EL (cell line): Measurements from ENCODE around the gene GDAP1L1.
"Not testable (repeated sequence)": the region's sequence is repeated elsewhere in the genome, so short reads cannot be mapped to it uniquely, and the experiment has no call there.

ENCODE experiments used
- DNase-seq: peaks from one replicate; pipeline ENCODE4 v3.0.0-alpha.2; 2016

The GDAP1L1 gene

DNA sequence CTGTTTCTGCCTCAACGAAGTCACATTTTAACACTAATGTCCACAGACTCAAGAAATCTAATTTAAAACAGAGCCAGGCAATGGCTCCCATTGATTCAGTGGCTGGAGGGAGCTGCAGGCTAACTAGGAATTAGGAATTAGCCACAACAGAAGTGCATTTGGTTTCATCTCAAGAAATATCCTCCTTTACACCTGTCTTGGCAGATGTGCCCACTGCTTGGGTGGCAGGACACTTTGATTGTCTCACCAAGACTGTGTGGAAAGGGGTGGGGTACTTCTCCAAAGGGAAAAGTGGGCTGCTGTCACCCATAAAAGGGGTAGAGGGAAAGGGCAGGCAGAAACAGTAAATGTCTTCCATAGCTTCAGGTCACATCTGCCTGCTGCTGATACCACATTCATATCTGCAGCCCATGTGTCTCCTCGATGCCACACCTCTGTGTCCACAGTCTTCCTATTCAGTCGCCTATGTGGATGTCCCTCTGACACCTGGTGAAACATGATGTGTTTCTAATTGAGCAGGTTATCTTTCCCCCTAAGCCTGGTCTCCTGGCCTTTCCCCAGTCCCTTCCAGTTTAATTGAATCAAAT, 25.6 kb upstream of the GDAP1L1 start:
- DNase-seq, result no peak

DNA sequence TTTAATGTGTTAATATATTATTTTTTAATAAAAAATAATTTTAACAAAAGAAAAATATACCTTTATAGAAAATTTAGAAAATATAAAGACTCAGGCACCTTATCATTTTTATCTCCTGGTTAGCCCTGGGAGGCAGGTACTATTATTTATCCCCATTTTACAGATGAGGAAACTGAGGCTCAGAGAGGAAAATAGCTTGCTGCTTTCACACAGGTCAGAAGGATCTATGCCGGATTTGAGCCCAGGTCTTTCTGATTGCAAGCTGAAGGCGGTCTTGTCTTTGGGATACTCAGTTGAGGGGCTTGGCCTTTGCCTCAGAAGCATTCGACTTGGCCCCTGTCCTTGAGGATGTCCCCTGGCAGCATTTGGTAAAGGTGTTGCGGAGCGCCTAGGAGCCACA, 25.1 kb upstream of the GDAP1L1 start:
- no peak for DNase-seq

DNA sequence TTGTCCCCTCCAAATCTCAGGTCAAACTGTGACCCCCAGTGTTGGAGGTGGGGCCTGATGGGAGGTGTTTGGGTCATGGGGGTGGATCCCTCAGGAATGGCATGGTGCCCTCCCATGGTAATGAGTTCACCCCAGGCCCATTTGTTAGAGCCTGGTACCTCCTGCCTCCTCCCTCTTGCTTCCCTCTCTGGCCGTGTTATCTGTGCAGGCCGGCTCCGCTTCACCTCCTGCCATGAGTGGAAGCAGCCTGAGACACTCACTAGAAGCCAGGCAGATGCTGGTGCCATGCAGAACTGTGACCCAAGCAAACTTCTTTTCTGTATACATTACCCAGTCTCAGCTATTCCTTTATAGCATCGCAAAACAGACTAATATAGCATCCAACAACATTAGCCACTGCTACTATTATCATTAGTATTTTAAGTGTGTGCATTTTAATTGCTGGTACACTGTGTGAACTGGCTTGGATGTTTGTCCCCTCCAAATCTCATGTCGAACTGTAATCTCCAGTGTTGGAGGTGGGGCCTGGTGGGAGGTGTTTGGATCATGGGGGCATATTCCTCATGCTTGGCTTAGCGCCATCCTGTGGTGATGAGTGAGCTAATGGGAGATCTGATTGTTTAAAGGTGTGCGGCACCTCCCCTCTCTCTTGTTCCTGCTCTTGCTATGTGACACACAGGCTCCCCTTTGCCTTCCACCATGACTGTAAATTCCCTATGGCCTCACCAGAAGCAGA, 24.3 kb upstream of the GDAP1L1 start:
- DNase-seq, result no peak

DNA sequence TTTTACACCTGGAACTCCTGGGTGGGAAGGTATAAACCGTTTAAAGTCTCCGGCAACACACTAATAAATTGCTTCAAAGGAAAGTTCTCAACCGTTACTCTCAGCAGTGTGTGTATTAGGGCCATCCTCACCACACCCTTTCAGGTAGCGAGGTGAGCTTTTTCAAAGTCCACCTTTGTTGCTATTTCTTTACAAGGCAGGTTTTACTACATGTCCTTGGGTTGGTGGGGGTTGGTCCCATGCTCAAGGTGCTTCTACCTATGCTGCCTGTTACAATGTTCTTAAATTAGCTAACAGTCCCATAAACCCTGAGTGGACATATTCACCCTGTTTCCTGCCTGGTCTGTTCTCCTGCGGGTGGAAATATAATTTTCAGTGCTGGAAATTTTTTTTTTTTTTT, 23.4 kb upstream of the GDAP1L1 start:
- no peak for DNase-seq

DNA sequence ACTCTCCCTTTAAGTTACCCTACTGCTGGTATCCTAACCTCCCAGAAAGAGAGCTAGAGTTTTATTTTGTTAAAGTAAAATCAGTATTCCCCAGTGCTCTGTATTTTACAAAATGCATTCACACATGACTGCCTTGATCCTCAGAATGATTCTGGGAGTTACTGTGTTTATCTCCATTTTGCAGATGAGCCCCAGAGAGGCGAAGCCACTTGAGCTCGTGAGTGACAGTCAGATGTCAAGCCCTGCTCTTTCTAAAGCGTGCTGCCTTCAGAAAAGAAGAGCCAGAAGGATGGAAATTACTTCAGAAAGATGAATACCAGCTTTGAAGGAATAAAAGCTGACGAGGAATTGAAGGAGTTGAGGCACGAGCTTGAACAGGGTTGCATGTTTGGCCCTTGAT, 22.5 kb upstream of the GDAP1L1 start:
- no peak for DNase-seq

DNA sequence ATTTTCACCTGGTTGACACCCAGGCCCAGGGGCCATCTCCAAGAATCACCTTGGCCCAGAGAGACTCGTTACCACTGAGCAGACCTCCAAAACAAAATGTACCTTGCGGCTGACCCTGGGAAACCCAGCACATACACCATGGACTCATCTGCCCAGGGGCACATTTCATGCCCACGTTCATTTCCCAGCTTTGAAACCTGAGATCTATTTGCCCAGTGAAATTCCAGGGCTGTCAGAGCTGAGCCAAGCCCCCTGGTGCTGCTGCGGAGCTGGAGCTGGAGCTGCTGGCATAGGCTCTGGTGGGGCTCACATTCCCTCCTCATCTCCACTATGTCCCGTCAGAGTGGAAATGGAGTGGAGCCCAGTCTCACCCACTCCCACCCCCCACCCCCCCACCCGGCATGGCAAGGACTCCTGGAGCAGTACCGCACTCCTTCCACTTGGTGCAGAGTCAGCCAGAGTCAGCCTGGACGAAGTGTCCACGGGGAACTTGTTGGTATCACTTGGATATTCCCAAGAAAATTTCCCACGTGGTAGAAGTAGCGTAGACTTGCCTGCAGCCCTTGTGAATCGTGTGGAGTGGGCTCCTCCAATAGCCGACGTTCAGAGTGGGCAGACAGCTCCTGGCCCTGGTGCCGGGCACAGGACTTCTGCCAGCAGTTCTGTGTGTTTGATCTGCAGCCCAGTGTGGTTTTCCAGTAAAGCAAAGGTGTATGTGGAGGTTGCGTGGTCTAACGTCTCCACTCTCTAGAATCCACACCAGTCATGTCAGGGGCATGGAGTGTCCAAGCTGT, 18.4 kb upstream of the GDAP1L1 start:
- no peak for DNase-seq

DNA sequence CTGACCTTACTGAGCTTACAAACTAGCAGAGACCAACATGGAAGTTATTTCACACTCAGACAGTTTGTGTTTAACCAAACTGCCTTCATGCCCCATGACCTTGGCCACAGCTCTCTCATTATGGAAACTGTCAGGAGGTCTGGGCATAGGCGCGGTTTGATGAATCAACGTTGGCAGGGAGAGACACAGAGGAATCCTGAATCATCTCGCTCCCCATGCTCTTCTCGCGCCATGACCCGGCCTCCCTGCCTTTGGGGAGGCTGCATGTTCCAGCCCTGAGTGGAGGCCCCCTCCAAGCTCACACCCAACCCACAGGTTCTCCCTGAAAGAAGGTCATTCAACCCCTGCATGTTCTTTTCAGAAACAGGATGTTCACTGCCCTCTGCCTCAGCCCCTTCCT, 15.9 kb upstream of the GDAP1L1 start:
- DNase-seq, result no peak

DNA sequence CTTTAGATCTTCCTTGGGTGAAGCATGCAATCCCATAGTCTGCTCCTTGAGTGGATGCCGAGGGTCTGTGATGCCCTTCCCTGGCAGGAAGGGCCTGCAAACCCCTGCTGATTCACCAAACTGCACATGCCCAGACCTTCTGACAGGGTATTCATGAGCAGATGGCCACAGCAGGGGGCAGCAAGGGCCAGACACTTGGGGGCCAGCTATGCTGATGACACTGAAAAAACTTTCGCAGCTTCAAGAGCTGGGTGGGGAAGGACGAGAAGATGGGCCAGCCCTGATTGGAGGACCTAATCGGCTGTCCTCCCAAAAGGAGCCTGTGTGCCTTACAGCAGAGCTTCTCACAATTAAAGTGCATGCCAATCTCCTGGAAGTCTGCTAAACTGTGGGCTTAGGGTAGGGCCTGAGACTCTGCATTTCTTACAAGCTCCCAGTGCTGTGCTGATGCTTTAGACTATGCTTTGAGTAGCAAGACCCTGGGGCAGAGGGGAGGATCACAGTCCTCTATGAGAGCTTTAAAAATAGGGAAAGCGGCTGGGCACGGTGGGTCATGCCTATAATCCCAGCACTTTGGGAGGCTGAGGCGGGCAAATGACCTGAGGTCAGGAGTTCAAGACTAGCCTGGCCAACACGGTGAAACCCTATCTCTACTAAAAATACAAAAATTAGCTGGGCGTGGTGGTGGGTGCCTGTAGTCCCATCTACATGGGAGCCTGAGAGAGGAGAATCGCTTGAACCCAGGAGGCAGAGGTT, 15.2 kb upstream of the GDAP1L1 start:
- DNase-seq, result no peak

DNA sequence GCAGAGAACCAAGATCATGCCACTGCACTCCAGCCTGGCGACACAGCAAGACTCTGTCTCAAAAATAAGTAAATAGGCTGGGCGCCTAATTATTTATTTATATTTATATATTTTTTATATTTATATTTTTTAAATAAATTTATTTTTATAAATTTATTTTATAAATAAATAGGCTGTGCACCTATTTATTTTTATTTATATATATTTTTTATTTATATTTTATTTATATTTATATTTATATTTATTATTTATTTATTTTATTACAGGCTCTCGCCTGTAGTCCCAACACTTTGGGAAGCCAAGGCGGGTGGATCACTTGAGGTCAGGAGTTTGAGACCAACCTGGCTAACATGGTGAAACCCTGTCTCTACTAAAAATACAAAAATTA, 14.6 kb upstream of the GDAP1L1 start:
- DNase-seq, result not testable (repeated sequence)

DNA sequence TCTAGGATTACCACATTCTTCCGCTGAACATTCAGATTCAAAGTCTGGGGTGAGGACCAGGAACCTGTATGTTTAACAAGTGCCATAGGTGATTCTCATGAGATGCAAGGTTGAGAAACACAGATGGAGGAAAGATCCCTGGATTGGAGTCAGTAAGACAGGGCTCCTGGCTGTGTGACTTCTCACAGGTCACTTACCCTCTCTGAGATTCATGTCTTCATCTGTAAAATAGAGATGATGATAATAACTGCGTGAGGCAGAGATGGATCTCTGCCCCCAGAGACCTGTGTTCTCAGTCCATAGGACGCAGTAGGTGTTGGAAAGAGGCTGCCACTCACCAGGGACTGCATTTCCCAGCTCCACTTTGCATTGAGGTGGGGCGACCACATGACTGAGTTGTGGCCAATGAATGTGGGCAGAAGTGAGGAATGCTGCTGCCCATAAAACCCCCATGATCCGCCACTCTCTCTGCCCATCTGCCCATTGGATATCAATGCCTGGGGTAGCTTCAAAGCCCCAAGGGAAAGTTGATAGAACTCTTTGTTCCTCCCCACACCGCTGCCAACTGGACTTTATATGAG, 13.6 kb upstream of the GDAP1L1 start:
- no peak for DNase-seq

DNA sequence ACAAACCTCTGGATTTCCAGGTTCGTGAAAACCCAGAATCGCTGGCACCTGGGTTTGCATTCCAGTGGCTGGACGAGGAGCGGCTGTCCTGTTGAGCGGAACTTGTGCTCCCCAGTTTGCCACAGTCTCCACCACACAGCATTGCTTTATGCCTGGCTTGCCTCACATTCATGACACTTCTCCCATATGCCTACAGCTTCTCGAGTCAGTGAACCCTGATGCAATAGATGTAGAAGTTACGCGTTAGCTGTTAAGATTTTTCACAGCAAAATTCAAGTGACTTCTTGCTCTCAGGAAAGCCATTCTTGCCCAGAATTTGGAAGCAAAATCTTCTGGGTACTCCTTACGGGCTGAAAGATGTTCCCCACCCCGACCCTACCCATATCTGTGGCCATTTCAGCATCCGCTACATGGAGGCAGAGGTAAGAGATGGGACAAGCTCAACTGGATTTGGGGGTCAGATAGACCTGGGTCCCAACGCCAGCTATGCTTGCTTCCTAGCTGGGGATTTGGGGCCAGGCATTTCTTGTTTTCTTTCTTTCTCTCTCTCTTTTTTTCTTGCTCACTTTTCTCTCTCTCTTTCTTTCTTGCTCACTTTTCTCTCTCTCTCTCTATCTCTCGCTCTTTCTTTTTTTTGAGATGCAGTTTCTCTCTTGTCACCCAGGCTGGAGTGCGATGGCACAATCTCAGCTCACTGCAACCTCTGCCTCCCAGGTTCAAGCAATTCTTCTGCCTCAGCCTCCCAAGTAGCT, 12.4 kb upstream of the GDAP1L1 start:
- no peak for DNase-seq

DNA sequence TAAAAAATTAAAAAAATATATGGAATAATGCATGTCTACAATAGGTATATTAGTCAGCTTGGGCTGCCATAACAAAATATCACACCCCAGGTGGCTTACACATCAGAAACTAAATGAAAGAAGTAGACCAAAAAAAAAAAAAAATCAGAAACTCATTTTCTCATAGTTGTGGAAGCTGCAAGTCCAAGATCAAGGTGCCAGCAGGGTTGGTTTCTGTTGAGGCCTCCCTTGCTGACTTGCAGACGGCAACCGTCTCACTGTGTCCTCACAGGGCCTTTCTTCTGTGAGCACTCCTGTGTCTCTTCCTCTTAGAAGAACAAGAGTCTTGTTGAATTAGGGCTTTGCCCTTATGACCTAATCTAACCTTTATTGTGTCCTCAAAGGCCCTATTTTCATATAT, 11.4 kb upstream of the GDAP1L1 start:
- no peak for DNase-seq

DNA sequence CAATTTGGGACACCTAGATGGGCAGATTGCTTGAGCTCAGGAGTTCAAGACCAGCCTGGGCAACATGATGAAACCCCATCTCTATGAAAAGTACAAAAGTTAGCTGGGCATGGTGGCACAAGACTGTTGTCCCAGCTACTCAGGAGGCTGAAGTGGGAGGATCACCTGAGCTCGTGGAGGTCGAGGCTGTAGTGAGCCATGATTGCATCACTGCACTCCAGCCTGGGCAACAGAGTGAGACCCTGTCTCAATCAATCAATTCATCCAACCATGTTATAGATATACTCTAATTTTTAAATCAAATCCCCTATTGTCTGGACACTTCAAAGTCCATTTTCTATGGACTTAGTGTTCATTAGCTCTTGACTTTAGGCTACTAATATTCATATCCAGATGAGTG, 10.3 kb upstream of the GDAP1L1 start:
- not testable (repeated sequence) for DNase-seq

DNA sequence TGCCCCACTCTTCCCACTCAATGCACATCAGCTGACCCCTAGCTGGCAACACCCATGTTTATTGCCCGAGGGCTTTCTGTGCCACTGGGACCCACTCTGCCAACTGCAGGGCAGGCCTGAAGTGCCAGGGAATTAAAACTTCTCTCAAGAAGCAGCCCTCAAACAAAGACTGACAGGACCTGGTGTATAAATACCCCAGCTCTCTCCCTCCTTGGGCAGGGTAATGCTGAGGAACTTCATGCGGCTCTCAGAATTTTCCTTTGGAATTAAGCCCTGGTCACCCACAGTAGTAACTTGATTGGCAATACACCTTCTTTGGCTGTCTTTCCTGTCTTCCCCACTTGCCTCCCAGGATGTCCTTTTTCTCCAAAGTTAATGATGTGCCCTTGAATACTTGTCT, 5.3 kb upstream of the GDAP1L1 start:
- no peak for DNase-seq

DNA sequence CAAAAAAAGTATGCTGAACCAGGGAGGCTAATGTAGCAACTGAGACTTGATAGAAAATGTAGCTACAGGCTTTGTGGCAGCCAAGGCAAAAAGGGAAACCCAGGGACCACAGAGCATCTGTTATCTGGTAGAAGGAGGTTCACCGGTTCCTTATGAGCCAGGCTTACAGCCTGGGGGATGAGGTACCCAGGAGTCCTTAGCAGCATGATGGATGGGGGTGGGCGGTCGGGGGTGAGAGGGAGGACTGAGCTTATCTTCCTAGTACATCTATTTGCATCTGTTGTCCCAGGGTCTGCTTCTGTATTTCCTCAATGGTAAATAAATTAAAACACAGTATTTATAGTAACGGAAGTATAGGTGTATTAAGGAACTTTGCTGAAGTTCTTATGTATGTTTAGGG, 1.1 kb upstream of the GDAP1L1 start:
- no peak for DNase-seq

DNA sequence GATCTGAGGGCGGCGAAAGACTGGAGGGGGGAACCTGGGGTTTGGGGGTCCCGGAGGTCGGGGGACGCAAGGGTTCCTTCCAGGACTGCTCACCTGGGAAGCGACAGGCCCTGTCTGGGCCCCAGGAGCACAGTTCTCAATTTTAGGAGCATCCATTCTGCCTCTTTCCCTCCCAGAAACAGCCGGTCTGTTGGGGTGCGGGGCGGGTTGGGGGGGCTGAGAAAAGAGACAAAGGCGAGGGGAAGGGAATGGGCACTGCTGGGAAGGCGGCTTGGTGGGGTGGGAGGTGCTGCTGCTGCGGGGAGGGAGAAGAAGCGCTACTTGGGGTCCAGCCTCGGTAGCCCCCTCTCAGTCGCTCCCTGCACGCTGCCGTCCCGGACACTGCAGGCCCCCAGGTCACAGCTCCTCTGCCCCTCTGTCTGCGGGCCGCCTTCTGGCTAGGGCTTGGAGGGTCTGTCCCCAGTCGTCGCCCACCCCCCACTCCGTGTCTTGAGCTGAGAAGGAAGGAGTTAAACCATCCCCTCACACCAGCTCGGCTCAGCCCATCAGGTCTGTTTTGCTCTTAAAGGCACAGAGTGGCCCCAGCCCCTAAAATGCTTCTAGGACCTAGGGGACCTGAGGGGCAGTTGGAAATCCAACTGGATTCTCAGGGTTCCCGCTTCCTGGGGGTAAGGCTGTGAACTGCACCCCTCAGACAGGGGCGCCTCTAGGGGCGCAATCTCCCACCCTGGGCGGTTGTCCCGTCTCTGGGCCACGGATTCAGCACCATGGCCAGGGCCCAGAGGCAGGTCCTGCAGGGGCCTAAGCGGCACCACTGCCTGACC, 690 bp downstream of the GDAP1L1 start:
- peak; percentile 25 for DNase-seq

DNA sequence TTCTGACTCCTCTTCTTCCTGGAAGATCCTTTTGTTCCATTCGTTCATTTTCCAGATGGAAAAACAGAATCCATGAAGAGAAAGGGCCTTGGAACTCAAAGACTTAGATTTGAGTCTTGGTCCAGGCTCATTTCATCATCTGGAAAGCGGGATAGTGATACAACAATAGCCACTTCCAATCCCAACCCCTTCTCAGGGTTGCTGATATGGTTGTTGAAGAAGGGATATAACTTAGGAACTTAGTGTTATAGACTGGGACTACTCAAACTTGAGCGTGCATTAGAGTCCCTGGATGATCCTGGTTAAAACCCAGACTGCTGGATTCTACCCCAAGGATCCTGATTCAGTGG, 1.3 kb downstream of the GDAP1L1 start:
- no peak for DNase-seq

DNA sequence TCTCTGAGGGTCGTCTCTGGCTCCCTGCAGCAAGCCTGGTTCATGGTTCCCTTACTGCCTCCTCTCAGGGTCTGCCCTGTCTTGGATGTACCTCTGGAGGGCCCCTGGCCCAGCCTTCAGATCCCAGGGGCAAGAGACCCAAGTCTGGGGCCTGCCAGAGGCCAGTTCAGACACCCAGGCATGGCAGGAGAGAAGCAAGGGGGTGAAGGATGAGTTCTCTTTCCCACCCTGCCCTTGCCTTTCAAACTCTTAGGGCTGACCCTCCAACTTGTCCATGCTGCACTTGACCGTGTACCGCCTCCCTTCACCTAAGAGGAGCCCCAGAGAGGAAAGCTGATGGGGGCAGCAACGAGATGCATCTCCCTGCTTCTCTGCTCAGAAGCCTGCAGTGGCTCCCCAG, 4.2 kb downstream of the GDAP1L1 start:
- DNase-seq, result no peak

DNA sequence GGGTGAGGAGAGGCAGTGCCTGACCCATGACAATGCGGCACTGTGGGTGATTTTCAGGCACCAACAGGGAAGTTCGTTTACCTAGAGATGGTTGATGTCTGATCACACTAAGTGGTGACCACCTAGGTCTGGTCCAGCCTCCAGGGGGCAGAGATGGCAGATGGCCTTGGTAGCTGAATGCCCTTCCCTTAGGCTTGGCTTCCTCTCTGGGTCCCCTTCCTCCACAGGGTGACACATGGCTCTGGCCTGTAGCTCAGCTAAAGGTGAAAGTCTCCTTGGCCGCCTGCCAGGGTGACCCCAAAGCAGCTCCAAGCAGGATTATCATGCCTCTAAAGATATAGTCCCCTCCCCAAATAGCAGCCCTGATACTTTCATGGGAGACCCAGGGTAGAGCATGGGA, 6.4 kb downstream of the GDAP1L1 start:
- DNase-seq, result peak; percentile 6

DNA sequence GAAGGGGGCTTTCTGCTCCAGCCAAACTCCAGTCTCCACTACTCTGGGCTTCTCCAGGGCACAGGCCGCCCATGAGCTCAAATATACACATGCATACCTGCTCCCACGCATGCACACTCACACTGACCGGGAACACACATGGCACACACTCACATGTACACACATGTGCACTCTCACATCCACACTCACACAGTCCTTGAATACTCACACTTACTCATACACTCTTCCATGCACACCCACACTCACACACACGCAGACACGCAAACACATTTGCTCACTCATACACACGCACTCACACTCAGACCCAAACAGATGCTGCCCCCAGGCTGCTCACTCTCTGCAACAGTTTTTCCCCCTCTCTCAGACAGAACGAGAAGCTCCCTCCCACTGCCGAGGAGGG, 7.0 kb downstream of the GDAP1L1 start:
- DNase-seq, result no peak

DNA sequence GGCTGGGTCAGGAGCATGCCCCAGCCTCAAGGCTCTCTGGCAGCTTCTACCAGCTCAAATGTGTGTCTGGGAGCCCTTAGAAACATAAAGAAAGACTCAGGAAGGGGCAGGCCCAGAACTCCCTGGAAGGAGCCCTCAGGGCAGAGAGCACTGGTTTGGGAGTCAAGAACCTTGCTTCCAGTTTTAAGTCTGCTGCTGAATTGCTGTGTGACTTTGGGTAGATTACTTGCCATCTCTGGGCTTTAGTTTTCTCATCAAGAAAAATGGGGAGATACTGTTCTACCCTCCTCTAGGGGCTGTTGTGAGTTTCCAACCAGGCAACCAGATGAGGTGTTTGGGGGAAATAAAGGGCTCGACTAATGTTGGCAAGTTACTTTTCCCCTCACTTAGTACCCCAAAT, 8.8 kb downstream of the GDAP1L1 start:
- no peak for DNase-seq

DNA sequence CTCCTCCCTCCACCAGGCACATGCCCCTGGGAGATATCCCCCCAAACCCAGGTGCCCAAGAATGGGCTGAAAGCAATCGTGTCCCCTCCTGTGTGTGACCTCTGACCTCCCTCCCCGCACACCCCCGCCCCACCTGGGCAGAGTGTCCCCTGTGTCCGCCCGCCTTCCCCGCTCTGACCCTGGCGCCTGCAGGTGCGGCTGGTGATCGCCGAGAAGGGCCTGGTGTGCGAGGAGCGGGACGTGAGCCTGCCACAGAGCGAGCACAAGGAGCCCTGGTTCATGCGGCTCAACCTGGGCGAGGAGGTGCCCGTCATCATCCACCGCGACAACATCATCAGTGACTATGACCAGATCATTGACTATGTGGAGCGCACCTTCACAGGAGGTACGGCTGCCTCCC, 9.9 kb downstream of the GDAP1L1 start:
- DNase-seq, result no peak
